ENCODE data around the gene MIGA2.
"Not testable (repeated sequence)": the region's sequence is repeated elsewhere in the genome, so short reads cannot be mapped to it uniquely, and the experiment has no call there.

Gene MIGA2

GRCh38 chr9:129102791-129103594 lies 66.6 kb downstream of the MIGA2 start:
- no peak for DNase-seq

- no peak for DNase-seq
Observed at GRCh38 chr9:129103595-129103965, 67.2 kb downstream of the MIGA2 start.

- no peak for DNase-seq
Observed at GRCh38 chr9:129104051-129104450, 67.6 kb downstream of the MIGA2 start.

- DNase-seq = no peak
Observed at GRCh38 chr9:129105857-129106694, 69.7 kb downstream of the MIGA2 start.

GRCh38 chr9:129107651-129108050 lies 71.2 kb downstream of the MIGA2 start:
- no peak for DNase-seq

- DNase-seq = no peak
Observed at GRCh38 chr9:129108083-129108804, 71.8 kb downstream of the MIGA2 start.

GRCh38 chr9:129108805-129109536 lies 72.5 kb downstream of the MIGA2 start:
- no peak for DNase-seq

GRCh38 chr9:129109537-129109903 lies 73.1 kb downstream of the MIGA2 start:
- DNase-seq = no peak

GRCh38 chr9:129109952-129110739 lies 73.7 kb downstream of the MIGA2 start:
- no peak for DNase-seq

GRCh38 chr9:129110740-129111527 lies 74.5 kb downstream of the MIGA2 start, which contains the start of the genes CRAT and PTPA:
Gene CRAT, minus strand, starts transcription at chr9:129110793. Its CDS starts 284 bp downstream, at chr9:129110509.
Gene PTPA, plus strand, starts transcription at chr9:129111415. Its CDS starts 186 bp downstream, at chr9:129111601.
- peak; percentile 80 for DNase-seq

GRCh38 chr9:129111528-129112151 lies 75.2 kb downstream of the MIGA2 start:
- no peak for DNase-seq

- DNase-seq = not testable (repeated sequence)
Observed at GRCh38 chr9:129112526-129112925, 76.1 kb downstream of the MIGA2 start.

GRCh38 chr9:129113645-129114304 lies 77.3 kb downstream of the MIGA2 start:
- no peak for DNase-seq

GRCh38 chr9:129118799-129119198 lies 82.4 kb downstream of the MIGA2 start:
- no peak for DNase-seq

- DNase-seq = no peak
Observed at GRCh38 chr9:129121483-129121882, 85.1 kb downstream of the MIGA2 start.

Data from NCI-H1048 (cell line).